HG02970 (cell line): ENCODE results near the gene SEC23IP.

Experiments used
- ATAC-seq: cut with Tn5 transposase; IDR thresholded peaks from one replicate; pipeline ENCODE4 v1.9.1; 2021; ENCODE audit warnings: mild to moderate bottlenecking, moderate library complexity, moderate number of reproducible peaks; ENCODE audit not compliant: unreplicated experiment, low FRiP score

SEC23IP gene

GRCh38 chr10:119931871-119932270 is 39.3 kb downstream of the SEC23IP start:
- no peak for ATAC-seq

- no peak for ATAC-seq
These were observed 40.1 kb downstream of the SEC23IP start for GRCh38 chr10:119932631-119933030.

- ATAC-seq: no peak
These were observed 40.6 kb downstream of the SEC23IP start for GRCh38 chr10:119933179-119933578.

GRCh38 chr10:119940487-119940886 is 48.0 kb downstream of the SEC23IP start:
- ATAC-seq: no peak

- no peak for ATAC-seq
These were observed 50.4 kb downstream of the SEC23IP start for GRCh38 chr10:119942973-119943372.

- ATAC-seq: no peak
These were observed 53.3 kb downstream of the SEC23IP start for GRCh38 chr10:119945805-119946204.

- no peak for ATAC-seq
These were observed 54.8 kb downstream of the SEC23IP start for GRCh38 chr10:119947300-119947699.

GRCh38 chr10:119957451-119957850 is 64.9 kb downstream of the SEC23IP start:
- no peak for ATAC-seq

GRCh38 chr10:119962837-119963236 is 70.3 kb downstream of the SEC23IP start:
- ATAC-seq: no peak

GRCh38 chr10:119967066-119967465 is 74.5 kb downstream of the SEC23IP start:
- no peak for ATAC-seq

GRCh38 chr10:119969609-119970008 is 77.1 kb downstream of the SEC23IP start:
- no peak for ATAC-seq

- ATAC-seq: no peak
These were observed 77.6 kb downstream of the SEC23IP start for GRCh38 chr10:119970107-119970506.

- no peak for ATAC-seq
These were observed 78.4 kb downstream of the SEC23IP start for GRCh38 chr10:119970963-119971362.

- no peak for ATAC-seq
These were observed 80.8 kb downstream of the SEC23IP start for GRCh38 chr10:119973281-119973680.

- ATAC-seq: no peak
These were observed 83.9 kb downstream of the SEC23IP start for GRCh38 chr10:119976421-119976820.

GRCh38 chr10:119980956-119981750 is 88.6 kb downstream of the SEC23IP start:
- ATAC-seq: no peak

GRCh38 chr10:119981826-119982225 is 89.3 kb downstream of the SEC23IP start:
- no peak for ATAC-seq

GRCh38 chr10:119988333-119988732 is 95.8 kb downstream of the SEC23IP start:
- no peak for ATAC-seq

GRCh38 chr10:119989966-119990365 is 97.4 kb downstream of the SEC23IP start:
- ATAC-seq: no peak

GRCh38 chr10:119991066-119991465 is 98.5 kb downstream of the SEC23IP start:
- ATAC-seq: no peak

- no peak for ATAC-seq
These were observed 99.3 kb downstream of the SEC23IP start for GRCh38 chr10:119991816-119992215.
